Gastroesophageal sphincter (tissue), 4 donors: ENCODE results near the gene CBFB. TPM values are rescaled to one million over a fixed set of nuclear protein-coding genes. Genes with fewer than 3 reads are reported as not detected.

Source experiments
- ATAC-seq: fragments of 150-250 bp; one replicate; pipeline ENCODE4 v1.9.1; 2016; ENCODE audit warnings: mild to moderate bottlenecking, moderate library complexity
- H3K27ac ChIP-seq, 4 donors: fragments of 200-600 bp; sonication (generic) in 3 of 4; 1 replicate in 3 of 4; 2 replicates in 1 of 4; pipeline ENCODE4 v1.5.1; 2016 to 2019
- H3K27me3 ChIP-seq: fragments of 200-600 bp; sonication (generic); one replicate; pipeline ENCODE4 v1.5.1; 2019
- H3K36me3 ChIP-seq, 2 donors: fragments of 200-600 bp; sonication (generic); one replicate each; pipeline ENCODE4 v1.5.1; 2019; ENCODE audit warnings: control low read depth in 1 of 2
- H3K4me1 ChIP-seq, 3 donors: fragments of 200-600 bp; sonication (generic); 1 replicate in 2 of 3; 2 replicates in 1 of 3; pipeline ENCODE4 v1.5.1; 2016 to 2019; ENCODE audit warnings: control low read depth in 2 of 3
- H3K4me3 ChIP-seq, 2 donors: fragments of 200-600 bp; sonication (generic); one replicate each; pipeline ENCODE4 v1.5.1; 2019; ENCODE audit warnings: mild to moderate bottlenecking in 1 of 2, moderate library complexity in 1 of 2
- H3K9me3 ChIP-seq, 3 donors: fragments of 200-600 bp; sonication (generic); one replicate each; pipeline ENCODE4 v1.5.1; 2017 to 2019; ENCODE audit warnings: control low read depth in 2 of 3
- EP300 ChIP-seq: sonication (generic); formaldehyde crosslinking; IDR thresholded peaks from one replicate; pipeline ENCODE4 v1.6.1; 2017; ENCODE audit warnings: antibody characterized with exemption, mild to moderate bottlenecking
- POLR2A ChIP-seq, 2 donors: fragments of 450-650 bp; IDR thresholded peaks; one replicate each; pipeline ENCODE4 v1.6.1; 2017; ENCODE audit warnings: antibody characterized with exemption in 2 of 2, mild to moderate bottlenecking in 2 of 2, moderate library complexity in 1 of 2
- POLR2AphosphoS5 ChIP-seq: sonication (generic); formaldehyde crosslinking; IDR thresholded peaks from one replicate; pipeline ENCODE4 v1.6.1; 2017; ENCODE audit warnings: antibody characterized with exemption
- WGBS, 2 donors: methylation state at CpG; one replicate each; pipeline ENCODE4 v1.1.5; 2018; ENCODE audit warnings: low coverage in 1 of 2; 5-methylcytosine and 5-hydroxymethylcytosine counted together
- total RNA-seq, 4 donors: library from RNA; depleted of rRNA; stranded (reverse); fragments of >200 nt; gene quantifications; one replicate each; pipeline ENCODE4 v1.1.0, GENCODE V29; 2016
- TF ChIP-seq, protein P1 (sequence below), 4 experiments: fragments of 200-600 bp in 2 of 4; fragments of 450-650 bp in 2 of 4; sonication (generic) in 1 of 4; IDR thresholded peaks; one replicate each; pipeline ENCODE4 v1.5.1; 2017 to 2019; ENCODE audit warnings: antibody characterized with exemption in 4 of 4, mild to moderate bottlenecking in 2 of 4, moderate library complexity in 2 of 4

CBFB gene
- total RNA-seq, 4 donors from 2014 or later = 26.5 to 39.3 (median 27.5) TPM

DNA sequence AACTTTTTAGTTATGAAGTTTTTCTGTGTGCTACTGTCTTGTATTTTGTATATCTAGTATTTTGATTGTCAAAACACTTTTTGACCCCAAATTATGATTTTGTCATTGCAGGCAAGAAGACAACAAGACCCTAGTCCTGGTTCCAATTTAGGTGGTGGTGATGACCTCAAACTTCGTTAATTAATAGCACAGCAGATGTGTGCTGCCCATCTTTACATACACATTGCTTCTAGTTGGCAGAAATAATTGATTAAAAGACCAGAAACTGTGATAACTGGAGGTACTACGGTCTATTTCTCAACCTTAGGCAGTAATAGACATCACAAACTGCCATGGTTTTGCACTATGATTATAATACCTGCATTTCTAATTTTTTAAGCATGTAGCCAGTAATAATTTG, 69.7 kb downstream of the CBFB start:
- WGBS, 2 donors = 84 to 92% methylated on average over 2 of the region's 2 CpGs
- Histone ChIP-seq H3K4me1 (no peaks in the 10 kb centered on the region), H3K9me3 (no peaks in the 10 kb centered on the region), H3K36me3 (peaks cover 0 to 33% of the 10 kb centered on the region in 2 donors), H3K27ac (no peak overlapping the region), H3K27me3 (no peaks in the 10 kb centered on the region), H3K4me3 (no peak overlapping the region)
- TF ChIP-seq POLR2A (IDR thresholded peaks at IDR 0.05) = no peak
- TF ChIP-seq, protein P1, sequence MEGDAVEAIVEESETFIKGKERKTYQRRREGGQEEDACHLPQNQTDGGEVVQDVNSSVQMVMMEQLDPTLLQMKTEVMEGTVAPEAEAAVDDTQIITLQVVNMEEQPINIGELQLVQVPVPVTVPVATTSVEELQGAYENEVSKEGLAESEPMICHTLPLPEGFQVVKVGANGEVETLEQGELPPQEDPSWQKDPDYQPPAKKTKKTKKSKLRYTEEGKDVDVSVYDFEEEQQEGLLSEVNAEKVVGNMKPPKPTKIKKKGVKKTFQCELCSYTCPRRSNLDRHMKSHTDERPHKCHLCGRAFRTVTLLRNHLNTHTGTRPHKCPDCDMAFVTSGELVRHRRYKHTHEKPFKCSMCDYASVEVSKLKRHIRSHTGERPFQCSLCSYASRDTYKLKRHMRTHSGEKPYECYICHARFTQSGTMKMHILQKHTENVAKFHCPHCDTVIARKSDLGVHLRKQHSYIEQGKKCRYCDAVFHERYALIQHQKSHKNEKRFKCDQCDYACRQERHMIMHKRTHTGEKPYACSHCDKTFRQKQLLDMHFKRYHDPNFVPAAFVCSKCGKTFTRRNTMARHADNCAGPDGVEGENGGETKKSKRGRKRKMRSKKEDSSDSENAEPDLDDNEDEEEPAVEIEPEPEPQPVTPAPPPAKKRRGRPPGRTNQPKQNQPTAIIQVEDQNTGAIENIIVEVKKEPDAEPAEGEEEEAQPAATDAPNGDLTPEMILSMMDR (IDR thresholded peaks at IDR 0.05) = no peak
- no peak for ATAC-seq

DNA sequence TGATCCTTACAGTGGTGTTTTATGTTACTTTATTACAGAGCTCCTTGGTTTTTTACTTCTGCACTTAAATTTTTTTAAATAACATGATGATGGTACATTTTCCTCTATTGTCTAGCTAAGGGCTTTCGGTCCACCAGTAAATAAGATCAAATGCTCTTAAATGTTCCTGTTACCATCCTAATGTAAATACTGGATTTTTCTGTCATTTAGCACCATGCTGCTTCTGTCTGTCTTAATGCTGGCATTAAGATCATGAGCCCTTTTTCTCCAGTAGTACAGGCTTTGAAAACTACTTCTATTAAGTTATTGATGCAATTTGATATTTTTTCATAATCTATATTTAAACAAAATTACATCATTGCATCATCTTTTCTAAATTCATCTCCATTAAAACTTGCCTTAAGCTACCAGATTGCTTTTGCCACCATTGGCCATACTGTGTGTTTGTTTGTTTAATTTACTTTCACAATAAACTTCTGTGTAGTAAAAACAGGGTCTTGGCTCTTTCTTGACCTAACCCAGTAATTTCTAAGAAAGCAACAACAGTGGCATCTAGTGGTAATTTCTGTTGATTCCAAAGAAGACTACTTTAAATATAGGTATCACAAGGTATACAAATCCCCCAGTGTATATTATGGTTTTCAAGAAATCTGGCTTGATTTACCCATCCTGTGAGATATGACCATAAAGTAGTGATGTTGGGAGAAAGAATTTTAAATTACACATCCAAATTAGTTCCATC, 71.8 kb downstream of the CBFB start:
- WGBS, 2 donors = 91 to 100% methylated on average over 1 of the region's 1 CpG
- ATAC-seq = no peak
- Histone ChIP-seq H3K36me3 (peaks cover 0 to 28% of the 10 kb centered on the region in 2 donors), H3K4me3 (no peak overlapping the region), H3K4me1 (no peaks in the 10 kb centered on the region), H3K27ac (no peak overlapping the region), H3K27me3 (no peaks in the 10 kb centered on the region), H3K9me3 (no peaks in the 10 kb centered on the region)
- TF ChIP-seq EP300 = no peak
- TF ChIP-seq, protein P1 (IDR thresholded peaks at IDR 0.05) = peak in 1 of 4 experiments; percentile 13

DNA sequence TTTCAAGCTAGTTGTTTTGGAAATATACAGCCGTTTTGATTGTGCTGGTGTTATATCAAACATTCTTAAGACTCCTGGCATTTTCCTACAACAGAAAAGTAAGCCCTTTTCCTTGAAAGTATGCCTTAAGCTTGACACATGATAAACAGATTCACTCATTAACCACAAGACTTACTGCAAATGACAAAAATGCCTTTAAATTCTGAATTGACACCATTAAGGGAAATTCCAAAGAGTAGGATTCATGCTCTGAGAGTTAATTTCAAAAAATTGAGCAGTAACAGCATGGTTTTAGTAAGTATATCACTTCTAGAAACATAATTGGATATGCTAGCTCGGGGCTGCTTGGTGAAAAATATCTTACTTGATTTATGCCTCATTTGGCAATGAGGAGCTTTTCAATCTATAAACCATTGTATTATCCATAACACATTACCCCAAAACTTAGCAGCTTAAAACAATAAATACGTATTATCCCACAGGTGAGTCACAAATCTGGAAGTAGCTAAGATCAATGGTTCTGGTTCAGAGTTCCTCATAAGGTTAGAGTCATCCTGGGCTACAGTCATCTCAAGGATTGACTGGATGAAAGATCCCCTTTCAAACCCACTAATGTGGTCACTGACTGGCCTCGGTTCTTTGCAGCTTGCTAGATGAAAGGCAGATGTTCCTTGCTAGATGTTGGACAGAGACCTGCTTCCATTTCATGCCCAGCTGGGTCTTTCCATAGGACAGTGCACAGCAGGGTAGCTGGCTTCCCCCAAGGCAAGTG, 72.5 kb downstream of the CBFB start:
- peaks cover 0 to 26% of the 10 kb centered on the region in 2 donors for H3K36me3 ChIP-seq
- WGBS, 2 donors = 58 to 73% methylated on average over 4 of the region's 4 CpGs
- ATAC-seq = no peak
- H3K9me3 ChIP-seq = no peaks in the 10 kb centered on the region
- no peak overlapping the region for H3K27ac ChIP-seq
- H3K4me1 ChIP-seq = no peaks in the 10 kb centered on the region
- TF ChIP-seq EP300 (no peak), POLR2AphosphoS5 (no peak), POLR2A (IDR thresholded peaks at IDR 0.05) (no peak)
- TF ChIP-seq, protein P1 (IDR thresholded peaks at IDR 0.05) = no peak
- H3K4me3 ChIP-seq = no peak overlapping the region
- H3K27me3 ChIP-seq = no peaks in the 10 kb centered on the region

DNA sequence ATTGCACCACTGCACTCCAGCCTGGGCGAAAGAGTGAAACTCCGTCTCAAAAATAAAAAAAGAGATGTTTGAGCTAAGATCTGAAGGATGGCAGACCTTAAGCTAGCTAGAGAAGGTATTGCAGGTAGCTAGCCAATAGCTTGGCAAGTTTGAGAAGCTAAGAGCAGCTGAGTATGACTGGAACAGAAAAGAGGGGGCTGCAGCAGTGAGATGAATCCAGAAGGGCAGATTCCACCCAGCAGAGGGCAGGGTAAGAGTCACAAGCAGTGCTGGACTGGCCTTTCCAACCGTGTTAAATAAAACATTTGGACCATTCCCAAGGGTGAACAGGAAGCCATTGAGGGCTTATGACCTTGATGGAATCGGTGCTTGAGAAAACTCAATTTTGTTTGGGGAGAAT, 75.1 kb downstream of the CBFB start:
- H3K4me1 ChIP-seq = peaks cover 0 to 4% (median under 1%) of the 10 kb centered on the region in 3 donors
- ATAC-seq = no peak

More for the DNA sequence above, 75.1 kb downstream of the CBFB start:
- Histone ChIP-seq H3K9me3 (no peaks in the 10 kb centered on the region), H3K36me3 (peaks cover 0 to 23% of the 10 kb centered on the region in 2 donors), H3K27me3 (no peaks in the 10 kb centered on the region), H3K27ac (no peak overlapping the region), H3K4me3 (no peak overlapping the region)
- 40 to 58% methylated on average over 2 to 4 of the region's 4 CpGs for WGBS, 2 donors
- TF ChIP-seq EP300 (no peak), POLR2AphosphoS5 (no peak)
- TF ChIP-seq, protein P1 (IDR thresholded peaks at IDR 0.05) = peak in 1 of 4 experiments; percentile 21
